Daoy (cell line): ENCODE results near the gene GFY. TPM values are rescaled to one million over a fixed set of nuclear protein-coding genes. Genes with fewer than 3 reads are reported as not detected.
"Not testable (repeated sequence)": the region's sequence is repeated elsewhere in the genome, so short reads cannot be mapped to it uniquely, and the experiment has no call there.

Experiments
- DNase-seq: peaks from one replicate; pipeline ENCODE4 v3.0.0-alpha.2; 2015; ENCODE audit warnings: low read depth
- total RNA-seq: library from RNA; depleted of rRNA; stranded (reverse); fragments of >200 nt; shearing (Covaris generic); gene quantifications from 2 replicates; pipeline ENCODE4 v1.2.3, GENCODE V29; 2014

The GFY gene
- total RNA-seq, 1 experiment from 2014 or later, result not detected

DNA sequence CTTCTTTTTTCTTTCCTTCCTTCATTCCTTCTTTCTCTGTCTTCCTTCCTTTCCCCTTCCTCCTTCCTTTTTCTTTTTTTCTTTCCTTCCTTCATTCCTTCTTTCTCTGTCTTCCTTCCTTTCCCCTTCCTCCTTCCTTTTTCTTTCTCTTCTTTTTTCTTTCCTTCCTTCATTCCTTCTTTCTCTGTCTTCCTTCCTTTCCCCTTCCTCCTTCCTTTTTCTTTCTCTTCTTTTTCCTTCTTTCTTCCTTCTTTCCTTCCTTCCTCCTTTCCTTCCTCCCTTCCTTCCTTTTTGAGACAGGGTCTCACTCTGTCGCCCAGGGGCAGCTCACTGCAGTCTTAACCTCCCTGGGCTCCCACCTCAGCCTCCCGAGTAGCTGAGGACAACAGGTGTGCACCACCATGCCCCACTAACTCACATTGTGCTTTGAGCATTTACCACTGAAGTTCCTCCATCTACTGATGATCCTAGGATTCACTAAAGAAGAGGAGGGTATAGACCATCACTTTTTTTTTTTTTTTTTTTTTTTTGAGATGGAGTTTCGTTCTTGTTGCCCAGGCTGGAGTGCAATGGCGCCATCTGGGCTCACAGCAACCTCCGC lies 19.0 kb downstream of the GFY start:
- DNase-seq, result not testable (repeated sequence)

GRCh38 chr19:49445997-49446396 lies 20.8 kb downstream of the GFY start:
- DNase-seq, result no peak

DNA sequence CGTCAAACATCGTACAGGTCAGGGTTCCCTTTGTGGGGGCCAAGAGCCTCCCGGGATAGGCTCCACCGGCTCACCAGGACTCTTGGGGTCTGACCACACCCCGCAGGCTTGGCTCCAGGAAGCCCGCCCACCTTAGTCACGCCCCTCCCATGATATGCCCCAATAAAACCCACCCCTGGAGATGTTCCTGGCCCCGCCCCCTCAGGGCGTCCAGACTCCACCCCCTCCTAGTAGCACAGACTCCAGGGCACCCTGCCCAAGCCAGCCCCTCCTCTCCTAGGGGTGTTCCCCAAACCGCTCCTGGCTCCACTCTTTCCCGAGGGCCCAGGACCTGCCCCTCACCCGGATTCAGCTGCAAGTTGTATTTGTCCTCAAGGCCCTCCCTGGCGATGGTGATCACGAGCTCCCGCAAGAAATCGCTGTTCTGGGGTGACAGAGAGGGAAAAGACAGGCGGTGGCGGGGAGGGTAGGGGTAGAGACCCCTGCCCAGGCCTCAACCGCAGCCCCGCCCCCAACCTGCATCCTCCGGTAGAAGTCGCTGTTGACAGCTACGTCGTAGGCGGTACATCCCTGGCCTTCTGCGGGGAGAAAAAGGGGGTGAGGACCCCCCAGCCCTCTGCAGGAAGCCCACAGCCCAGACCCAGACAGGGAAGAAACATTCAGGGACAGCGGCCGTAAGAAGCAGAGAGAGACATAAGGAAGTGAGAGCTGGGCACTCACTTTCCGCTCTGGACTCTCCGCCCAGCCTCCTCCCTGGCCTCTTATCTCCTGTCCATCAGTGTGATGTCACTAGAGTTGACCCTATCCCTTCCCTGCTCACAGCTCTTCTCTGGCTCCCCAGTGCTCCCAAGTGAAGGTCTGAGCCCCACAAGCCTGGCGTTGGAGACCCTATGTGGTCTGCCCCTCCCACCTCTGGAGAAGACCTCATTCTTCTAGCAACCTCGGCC lies 22.6 kb downstream of the GFY start:
- DNase-seq, result peak; percentile 65

DNA sequence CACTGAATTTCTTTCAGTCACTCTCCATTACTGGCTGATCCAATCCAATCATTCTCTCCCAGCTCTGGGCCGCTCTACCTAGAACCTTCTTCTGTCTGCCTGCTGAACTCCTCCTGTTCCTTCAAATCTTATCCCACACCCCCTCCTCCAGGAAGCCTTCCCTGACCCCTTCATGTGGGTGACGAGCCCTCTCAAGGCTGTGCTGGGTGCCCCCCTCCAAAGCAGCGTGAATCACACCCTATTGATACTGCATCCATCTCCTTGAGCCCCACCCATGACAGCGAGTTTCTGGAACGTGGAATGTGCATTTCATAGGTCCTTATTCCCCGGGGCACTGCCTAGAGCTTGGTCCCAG lies 23.2 kb downstream of the GFY start:
- no peak for DNase-seq

DNA sequence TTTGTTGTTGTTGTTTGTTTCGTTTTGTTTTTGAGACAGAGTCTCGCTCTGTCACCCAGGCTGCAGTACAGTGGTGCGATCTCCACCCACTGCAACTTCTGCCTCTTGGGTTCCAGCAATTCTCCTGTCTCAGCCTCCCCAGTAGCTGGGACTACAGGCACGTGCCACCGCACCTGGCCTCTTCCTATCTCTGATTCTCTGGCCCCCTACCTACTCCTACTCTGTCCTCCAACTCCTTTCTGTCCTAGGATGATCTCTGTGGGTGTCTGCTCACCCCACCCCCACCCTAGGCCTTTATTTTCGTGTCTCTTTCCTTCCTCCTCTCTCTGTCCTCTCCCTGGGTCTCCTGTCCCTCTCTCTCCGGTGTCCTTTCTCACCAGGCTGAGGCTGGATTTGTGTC lies 25.2 kb downstream of the GFY start:
- no peak for DNase-seq

GRCh38 chr19:49451430-49452181 lies 26.4 kb downstream of the GFY start, which contains the start of gene PIH1D1:
Gene PIH1D1 (minus strand): TSS chr19:49451814. CDS start chr19:49451574, 240 bp downstream.
- DNase-seq, result peak; percentile 99

DNA sequence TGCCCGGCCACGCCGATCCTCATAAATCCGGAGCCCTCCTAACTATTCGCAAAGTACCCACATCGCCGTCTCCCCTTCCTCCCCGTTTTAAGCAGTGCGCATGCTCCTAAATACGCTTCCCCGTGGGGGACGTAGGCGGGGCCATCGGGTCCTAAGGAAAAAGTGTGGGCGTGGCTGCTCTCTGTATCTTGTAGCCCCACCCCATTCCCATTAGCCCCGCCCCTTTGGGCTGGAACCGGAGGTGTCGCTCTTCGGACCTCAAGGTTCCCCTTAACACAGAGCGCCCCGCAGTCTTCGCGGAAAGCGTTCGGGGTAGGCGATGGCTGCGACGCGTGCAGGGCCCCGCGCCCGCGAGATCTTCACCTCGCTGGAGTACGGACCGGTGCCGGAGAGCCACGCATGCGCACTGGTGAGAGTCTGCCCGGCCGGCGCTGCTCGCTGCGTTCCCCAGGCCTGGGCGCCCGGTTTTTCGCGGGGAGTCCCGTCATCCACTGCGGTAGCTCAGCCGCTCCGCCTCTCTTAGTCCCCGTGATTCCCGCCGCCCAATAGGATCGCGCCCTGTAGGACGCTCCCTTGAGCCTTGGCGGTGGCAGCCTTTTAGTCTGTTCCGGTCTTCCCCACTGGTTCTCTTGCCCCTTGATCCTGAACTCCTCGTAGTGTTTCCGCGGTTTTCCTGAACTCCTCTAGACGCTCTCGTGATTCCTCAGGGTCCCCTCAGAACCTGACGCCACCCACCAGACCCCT lies 28.0 kb downstream of the GFY start, which contains the start of gene ALDH16A1:
Gene ALDH16A1 (plus strand): TSS at position 213 of the 744 bp plus-strand sequence. CDS start 107 bp downstream, at position 320.
- DNase-seq, result peak; percentile 99

DNA sequence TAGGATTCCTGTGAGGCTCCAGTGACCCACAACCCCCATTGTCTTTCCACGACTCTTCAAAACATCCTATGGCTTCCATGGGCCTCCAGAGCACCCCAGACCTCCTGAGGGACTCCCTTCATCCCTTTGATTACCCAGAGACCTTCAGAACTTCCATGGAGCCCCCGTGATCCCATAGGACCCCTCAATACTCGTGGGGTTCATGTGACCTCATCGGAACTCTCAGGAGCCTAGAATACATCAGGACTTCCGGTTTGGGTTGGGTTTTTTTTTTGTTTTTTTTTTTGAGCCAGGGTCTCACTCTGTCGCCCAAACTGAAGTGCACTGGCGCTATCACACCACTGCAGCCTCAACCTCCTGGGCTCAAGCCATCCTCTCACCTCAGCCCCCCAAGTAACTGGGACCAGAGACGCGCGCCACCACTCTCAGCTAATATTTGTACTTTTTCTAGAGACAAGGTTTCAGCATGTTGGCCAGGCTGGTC lies 28.6 kb downstream of the GFY start:
- DNase-seq, result no peak

- DNase-seq, result no peak
These were observed 30.6 kb downstream of the GFY start for GRCh38 chr19:49455773-49456172.

GRCh38 chr19:49456326-49456725 lies 31.1 kb downstream of the GFY start:
- no peak for DNase-seq

DNA sequence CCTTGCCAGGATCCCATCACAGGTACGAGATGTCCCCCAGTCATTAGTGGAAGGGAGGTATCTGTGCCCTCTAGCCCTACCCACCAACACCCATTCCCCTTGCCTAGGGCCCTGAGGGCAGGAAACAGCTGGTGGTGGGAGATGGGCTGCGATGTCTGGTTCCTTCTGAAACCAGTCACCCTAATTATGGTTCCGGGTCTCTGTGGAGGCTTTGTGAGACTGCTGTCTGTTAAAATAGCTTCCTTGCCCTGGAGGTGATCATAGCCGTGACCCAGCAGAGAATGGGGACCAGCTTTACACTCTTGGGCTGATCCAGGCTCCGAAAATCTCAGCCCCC lies 33.3 kb downstream of the GFY start:
- DNase-seq, result no peak

- DNase-seq, result no peak
These were observed 34.2 kb downstream of the GFY start for GRCh38 chr19:49459388-49459787.

- DNase-seq, result not testable (repeated sequence)
These were observed 35.9 kb downstream of the GFY start for GRCh38 chr19:49461130-49461529.

DNA sequence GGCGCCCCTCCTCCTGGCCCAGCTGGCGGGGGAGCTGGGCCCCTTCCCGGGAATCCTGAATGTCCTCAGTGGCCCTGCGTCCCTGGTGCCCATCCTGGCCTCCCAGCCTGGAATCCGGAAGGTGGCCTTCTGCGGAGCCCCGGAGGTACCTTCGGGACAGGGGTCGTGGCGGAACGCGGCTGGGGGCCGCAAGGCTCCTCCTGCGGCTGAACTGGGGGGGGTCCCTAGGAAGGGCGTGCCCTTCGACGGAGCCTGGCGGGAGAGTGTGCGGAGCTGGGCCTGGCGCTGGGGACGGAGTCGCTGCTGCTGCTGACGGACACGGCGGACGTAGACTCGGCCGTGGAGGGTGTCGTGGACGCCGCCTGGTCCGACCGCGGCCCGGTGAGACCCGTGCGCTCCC lies 36.5 kb downstream of the GFY start:
- DNase-seq, result no peak

DNA sequence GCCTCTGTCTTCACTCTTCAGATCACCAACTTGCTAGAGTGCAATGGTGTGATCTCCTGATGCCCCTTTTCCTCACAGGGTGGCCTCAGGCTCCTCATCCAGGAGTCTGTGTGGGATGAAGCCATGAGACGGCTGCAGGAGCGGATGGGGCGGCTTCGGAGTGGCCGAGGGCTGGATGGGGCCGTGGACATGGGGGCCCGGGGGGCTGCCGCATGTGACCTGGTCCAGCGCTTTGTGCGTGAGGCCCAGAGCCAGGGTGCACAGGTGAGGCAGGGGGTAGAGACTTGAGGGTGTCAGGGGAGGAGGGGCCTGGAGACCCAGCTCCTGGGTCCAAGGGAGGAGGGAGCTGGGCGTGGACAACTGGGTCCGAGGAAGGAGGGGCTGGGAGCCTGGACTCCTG lies 37.3 kb downstream of the GFY start:
- DNase-seq, result no peak

DNA sequence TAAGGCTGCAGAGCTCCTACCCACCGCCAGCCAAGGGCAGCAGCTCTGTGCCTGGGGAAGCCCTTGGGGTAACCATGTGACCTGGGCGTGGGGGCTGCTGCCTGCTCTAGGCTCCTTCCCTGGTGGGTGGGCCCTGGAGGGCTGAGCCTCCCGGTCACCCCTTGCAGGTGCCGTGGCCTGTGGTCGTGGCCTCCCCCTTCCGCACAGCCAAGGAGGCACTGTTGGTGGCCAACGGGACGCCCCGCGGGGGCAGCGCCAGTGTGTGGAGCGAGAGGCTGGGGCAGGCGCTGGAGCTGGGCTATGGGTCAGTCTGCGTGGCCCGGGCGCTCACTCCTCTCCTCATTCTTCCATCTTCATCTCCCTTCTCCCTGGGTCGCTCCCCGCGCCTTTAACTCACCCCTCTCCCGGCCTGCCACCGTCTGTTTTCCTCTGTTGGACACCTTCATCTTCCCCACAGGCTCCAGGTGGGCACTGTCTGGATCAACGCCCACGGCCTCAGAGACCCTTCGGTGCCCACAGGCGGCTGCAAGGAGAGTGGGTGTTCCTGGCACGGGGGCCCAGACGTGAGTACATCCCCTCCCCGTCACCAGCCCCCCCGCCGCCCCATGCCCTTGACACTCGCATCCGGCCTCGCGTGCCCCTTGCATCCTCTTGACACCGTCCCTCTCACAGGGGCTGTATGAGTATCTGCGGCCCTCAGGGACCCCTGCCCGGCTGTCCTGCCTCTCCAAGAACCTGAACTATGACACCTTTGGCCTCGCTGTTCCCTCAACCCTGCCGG lies 39.0 kb downstream of the GFY start:
- no peak for DNase-seq

- no peak for DNase-seq
These were observed 40.2 kb downstream of the GFY start for GRCh38 chr19:49465371-49465770.

DNA sequence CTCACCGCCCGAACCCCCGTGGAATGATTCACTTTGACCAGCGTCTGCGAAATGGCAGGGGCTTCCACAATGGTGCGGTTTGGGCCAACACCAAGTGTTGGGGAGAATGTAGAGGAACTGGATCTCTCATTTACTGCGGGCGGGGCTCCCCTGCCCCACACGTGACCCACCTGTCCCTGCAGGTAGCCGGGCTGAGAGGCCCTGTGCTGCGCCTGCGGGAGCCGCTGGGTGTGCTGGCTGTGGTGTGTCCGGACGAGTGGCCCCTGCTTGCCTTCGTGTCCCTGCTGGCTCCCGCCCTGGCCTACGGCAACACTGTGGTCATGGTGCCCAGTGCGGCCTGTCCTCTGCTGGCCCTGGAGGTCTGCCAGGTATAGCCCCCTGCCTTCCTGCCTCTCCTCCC lies 43.0 kb downstream of the GFY start:
- no peak for DNase-seq

- DNase-seq, result peak; percentile 63
These were observed 43.7 kb downstream of the GFY start for GRCh38 chr19:49468746-49469447.
